GM12875 (cell line): Measurements from ENCODE around the gene OSBPL10.

Experiments used
- H3K4me3 ChIP-seq: one replicate; pipeline ENCODE4 v1.5.1; 2011; ENCODE audit warnings: low read depth, low read length, control low read depth
- CTCF ChIP-seq: IDR thresholded peaks from 2 replicates; pipeline ENCODE4 v1.5.1; 2011; ENCODE audit warnings: low read depth, mild to moderate bottlenecking, control low read depth, inconsistent platforms, low read length, moderate library complexity, borderline replicate concordance; ENCODE audit not compliant: insufficient read depth

OSBPL10 gene

GRCh38 chr3:31848911-31849310 lies 132.2 kb downstream of the OSBPL10 start:
- no peak for TF ChIP-seq CTCF
- H3K4me3 ChIP-seq, result no peak overlapping the region

GRCh38 chr3:31848163-31848818 lies 132.8 kb downstream of the OSBPL10 start:
- no peak overlapping the region for H3K4me3 ChIP-seq
- no peak for TF ChIP-seq CTCF

GRCh38 chr3:31847760-31848159 lies 133.3 kb downstream of the OSBPL10 start:
- H3K4me3 ChIP-seq, result no peak overlapping the region
- no peak for TF ChIP-seq CTCF

- TF ChIP-seq CTCF, result no peak
These were observed 139.5 kb downstream of the OSBPL10 start for GRCh38 chr3:31841515-31841914.

GRCh38 chr3:31840252-31840651 lies 140.8 kb downstream of the OSBPL10 start:
- H3K4me3 ChIP-seq, result no peak overlapping the region
- TF ChIP-seq CTCF, result no peak

More at GRCh38 chr3:31841515-31841914, 139.5 kb downstream of the OSBPL10 start:
- H3K4me3 ChIP-seq, result no peak overlapping the region

- TF ChIP-seq CTCF, result no peak
These were observed 141.7 kb downstream of the OSBPL10 start for GRCh38 chr3:31839144-31839917.

More at GRCh38 chr3:31839144-31839917, 141.7 kb downstream of the OSBPL10 start:
- no peak overlapping the region for H3K4me3 ChIP-seq
